ENCODE measurements around the gene SNX20. TPM values are rescaled to one million over a fixed set of nuclear protein-coding genes. Genes with fewer than 3 reads are reported as not detected.
A peak's percentile ranks its signal among the peaks of the same experiment; 100 is the strongest.

SNX20 gene
- total RNA-seq, 1 donor from 2014 or later: not detected

GRCh38 chr16:50674831-50675230 is 6.3 kb downstream of the SNX20 start:
- Mint-ChIP-seq H3K27ac (ENCODE audit: unreplicated experiment) (no peak overlapping the region), H3K9me3 (ENCODE audit: low read depth) (peaks cover 12% of the 10 kb centered on the region), H3K36me3 (ENCODE audit: low read depth) (peaks cover 1% of the 10 kb centered on the region), H3K27me3 (ENCODE audit: low read depth) (no peaks in the 10 kb centered on the region), H3K4me3 (ENCODE audit: unreplicated experiment) (no peak overlapping the region), H3K4me1 (ENCODE audit: low read depth) (no peaks in the 10 kb centered on the region)
- TF ChIP-seq, protein P1, sequence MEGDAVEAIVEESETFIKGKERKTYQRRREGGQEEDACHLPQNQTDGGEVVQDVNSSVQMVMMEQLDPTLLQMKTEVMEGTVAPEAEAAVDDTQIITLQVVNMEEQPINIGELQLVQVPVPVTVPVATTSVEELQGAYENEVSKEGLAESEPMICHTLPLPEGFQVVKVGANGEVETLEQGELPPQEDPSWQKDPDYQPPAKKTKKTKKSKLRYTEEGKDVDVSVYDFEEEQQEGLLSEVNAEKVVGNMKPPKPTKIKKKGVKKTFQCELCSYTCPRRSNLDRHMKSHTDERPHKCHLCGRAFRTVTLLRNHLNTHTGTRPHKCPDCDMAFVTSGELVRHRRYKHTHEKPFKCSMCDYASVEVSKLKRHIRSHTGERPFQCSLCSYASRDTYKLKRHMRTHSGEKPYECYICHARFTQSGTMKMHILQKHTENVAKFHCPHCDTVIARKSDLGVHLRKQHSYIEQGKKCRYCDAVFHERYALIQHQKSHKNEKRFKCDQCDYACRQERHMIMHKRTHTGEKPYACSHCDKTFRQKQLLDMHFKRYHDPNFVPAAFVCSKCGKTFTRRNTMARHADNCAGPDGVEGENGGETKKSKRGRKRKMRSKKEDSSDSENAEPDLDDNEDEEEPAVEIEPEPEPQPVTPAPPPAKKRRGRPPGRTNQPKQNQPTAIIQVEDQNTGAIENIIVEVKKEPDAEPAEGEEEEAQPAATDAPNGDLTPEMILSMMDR (IDR thresholded peaks at IDR 0.05): no peak
- DNase-seq (ENCODE audit: low spot score): no peak

DNA sequence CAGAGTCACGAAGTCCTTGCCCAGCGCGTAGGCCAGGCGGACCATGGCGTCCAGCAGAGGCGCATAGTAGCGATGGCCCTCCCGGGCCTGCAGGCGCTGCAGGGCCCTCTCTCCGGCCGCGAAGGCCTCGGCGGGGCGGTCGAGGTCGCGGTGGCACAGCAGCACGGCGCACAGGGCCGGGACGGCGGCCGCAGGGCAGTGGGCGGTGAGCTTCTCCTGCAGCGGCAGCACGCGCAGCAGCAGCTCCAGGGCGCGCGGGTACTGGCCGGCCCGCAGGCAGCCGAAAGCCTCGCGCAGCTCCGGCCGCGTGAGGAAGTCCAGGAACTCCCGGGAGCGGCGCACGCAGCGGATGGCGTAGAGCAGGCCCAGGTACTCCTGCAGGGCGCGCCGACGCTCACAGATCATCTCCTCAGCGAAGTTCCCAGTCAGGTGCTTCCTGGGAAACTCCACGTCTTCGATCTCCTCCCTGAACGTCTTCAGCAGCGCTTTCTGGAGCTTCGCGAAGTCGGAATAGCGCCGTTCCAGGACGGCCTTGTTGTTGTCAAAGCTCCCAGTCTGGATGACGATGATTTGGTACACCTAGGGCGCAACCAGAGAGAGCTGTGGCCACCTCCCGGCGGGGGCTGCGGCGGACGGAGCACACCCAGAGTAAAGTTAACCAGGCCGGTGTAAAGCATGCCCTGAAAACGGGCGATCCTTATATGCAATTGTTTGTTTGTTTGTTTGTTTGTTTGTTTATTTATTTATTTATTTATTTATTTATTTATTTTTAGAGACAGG is 7.4 kb downstream of the SNX20 start:
- Mint-ChIP-seq H3K9me3 (ENCODE audit: low read depth) (peaks cover 12% of the 10 kb centered on the region), H3K36me3 (ENCODE audit: low read depth) (peaks cover 1% of the 10 kb centered on the region), H3K4me3 (ENCODE audit: unreplicated experiment) (no peak overlapping the region), H3K27me3 (ENCODE audit: low read depth) (no peaks in the 10 kb centered on the region), H3K4me1 (ENCODE audit: low read depth) (no peaks in the 10 kb centered on the region), H3K27ac (ENCODE audit: unreplicated experiment) (no peak overlapping the region)
- DNase-seq (ENCODE audit: low spot score): peak; percentile 90
- TF ChIP-seq, protein P1 (IDR thresholded peaks at IDR 0.05): no peak

GRCh38 chr16:50671644-50672260 is 9.4 kb downstream of the SNX20 start:
- peaks cover 5% of the 10 kb centered on the region for H3K4me1 Mint-ChIP-seq (ENCODE audit: low read depth)
- H3K9me3 Mint-ChIP-seq (ENCODE audit: low read depth): peaks cover 12% of the 10 kb centered on the region
- TF ChIP-seq, protein P1 (IDR thresholded peaks at IDR 0.05): peak; percentile 73
- H3K4me3 Mint-ChIP-seq (ENCODE audit: unreplicated experiment): no peak overlapping the region
- H3K27me3 Mint-ChIP-seq (ENCODE audit: low read depth): no peaks in the 10 kb centered on the region
- no peak overlapping the region for H3K27ac Mint-ChIP-seq (ENCODE audit: unreplicated experiment)
- peaks cover 1% of the 10 kb centered on the region for H3K36me3 Mint-ChIP-seq (ENCODE audit: low read depth)
- no peak for DNase-seq (ENCODE audit: low spot score)

DNA sequence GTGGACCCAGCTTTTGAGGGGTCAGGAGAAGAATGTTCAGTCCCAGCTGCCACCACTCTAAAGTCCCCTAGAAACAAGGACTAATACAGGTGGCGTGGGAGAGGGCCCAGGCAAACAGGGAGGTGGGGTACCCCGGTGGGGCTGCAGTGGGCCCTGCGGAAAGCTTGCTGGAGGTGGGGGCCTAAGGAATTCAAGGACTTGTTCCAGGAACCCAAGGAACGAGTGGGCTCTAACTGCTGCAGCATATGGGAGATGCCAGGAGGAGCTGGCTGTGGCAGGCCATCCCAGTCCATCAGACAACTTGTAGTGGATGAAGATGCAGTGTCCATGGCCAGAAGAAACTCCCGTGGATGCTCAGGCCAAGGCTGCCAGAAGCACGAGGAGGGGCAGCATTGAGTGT is 10.6 kb downstream of the SNX20 start:
- H3K4me3 Mint-ChIP-seq (ENCODE audit: unreplicated experiment): no peak overlapping the region
- peak; percentile 50 for DNase-seq (ENCODE audit: low spot score)
- H3K4me1 Mint-ChIP-seq (ENCODE audit: low read depth): peaks cover 6% of the 10 kb centered on the region
- TF ChIP-seq, protein P1 (IDR thresholded peaks at IDR 0.05): no peak
- H3K27me3 Mint-ChIP-seq (ENCODE audit: low read depth): no peaks in the 10 kb centered on the region
- no peak overlapping the region for H3K27ac Mint-ChIP-seq (ENCODE audit: unreplicated experiment)
- peaks cover 12% of the 10 kb centered on the region for H3K9me3 Mint-ChIP-seq (ENCODE audit: low read depth)
- H3K36me3 Mint-ChIP-seq (ENCODE audit: low read depth): peaks cover 1% of the 10 kb centered on the region

DNA sequence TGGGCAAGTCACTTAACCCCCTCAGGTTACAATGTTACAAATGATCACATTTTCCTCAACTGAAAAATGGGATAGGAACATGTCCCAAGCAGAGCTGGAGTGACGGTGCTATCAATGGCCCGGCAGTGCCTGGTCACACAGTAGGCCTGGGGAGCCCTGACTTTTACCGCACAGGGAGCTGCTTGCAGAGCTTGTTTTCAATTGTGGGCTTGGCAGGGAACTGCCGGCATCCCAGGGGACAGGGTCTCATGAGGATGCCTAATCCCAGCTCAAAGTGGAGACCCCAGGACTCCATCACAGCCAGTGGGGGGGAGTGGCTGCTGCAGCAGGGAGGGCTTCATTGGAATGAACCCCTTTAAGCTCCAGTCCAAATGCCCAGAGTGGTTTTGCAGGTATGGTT is 11.4 kb downstream of the SNX20 start:
- Mint-ChIP-seq H3K9me3 (ENCODE audit: low read depth) (peaks cover 12% of the 10 kb centered on the region), H3K27me3 (ENCODE audit: low read depth) (no peaks in the 10 kb centered on the region), H3K4me3 (ENCODE audit: unreplicated experiment) (no peak overlapping the region), H3K36me3 (ENCODE audit: low read depth) (peaks cover 2% of the 10 kb centered on the region), H3K27ac (ENCODE audit: unreplicated experiment) (no peak overlapping the region), H3K4me1 (ENCODE audit: low read depth) (peaks cover 9% of the 10 kb centered on the region)
- DNase-seq (ENCODE audit: low spot score): peak; percentile 52
- TF ChIP-seq, protein P1 (IDR thresholded peaks at IDR 0.05): no peak

Data from chondrocyte (in vitro differentiated cells).